ENCODE data around the gene ARHGEF39. TPM values are rescaled to one million over a fixed set of nuclear protein-coding genes. Genes with fewer than 3 reads are reported as not detected.
A peak's percentile ranks its signal among the peaks of the same experiment; 100 is the strongest.

ARHGEF39 gene
- polyA plus RNA-seq: 0.64 TPM

DNA sequence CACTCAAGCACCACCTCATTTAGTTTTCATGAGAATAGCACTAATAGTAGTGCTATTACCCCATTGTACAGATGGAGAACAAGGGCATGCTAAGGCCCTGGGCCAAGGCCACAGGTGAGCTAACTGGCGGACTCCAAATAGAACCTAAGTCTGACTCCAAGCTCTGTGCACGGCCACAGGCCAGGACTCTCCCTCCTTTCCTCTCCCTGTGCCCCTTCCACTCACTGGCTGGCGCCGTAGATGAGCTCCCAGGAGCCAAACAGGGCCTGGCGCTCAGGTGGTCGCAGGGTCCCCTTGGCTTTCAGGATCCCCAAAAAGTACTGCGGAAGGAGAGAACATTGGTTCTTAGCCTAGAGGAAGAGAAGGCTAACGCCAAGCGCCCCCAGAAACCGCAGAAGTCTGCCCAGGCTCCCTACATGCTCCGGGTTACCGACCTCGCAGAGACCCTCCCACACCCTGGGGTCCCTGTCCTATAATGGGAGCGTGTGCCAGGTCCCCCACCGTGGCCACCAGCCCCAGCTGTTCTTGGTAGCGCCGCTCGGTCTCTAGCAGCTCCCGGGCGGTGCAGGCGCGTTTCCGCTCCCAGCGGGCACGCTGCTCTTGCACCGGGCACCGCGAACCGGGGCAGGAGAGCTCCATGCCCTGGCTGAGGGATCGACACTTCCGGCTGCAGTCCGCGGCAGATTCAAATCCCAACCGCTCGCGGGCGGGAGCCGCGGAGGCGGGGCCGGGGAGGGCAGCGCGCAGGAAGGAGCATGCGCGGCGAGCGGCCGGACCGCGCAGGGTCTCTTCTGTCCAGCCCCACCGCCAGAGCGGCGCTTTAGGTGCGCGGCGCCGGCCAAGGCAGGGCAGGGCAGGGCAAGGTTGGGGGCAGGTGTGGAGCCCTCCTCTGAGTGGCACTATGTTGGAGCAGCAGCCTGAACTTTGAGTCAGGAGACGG, at the start of gene ARHGEF39:
Gene ARHGEF39, minus strand, starts transcription at position 665 of the 940 bp plus-strand sequence. Its CDS starts 26 bp downstream, at position 639.
- H3K27me3 Mint-ChIP-seq: no peaks in the 10 kb centered on the region
- peaks cover 23 to 48% (median 40%) of the 10 kb centered on the region in 3 donors for H3K4me1 Mint-ChIP-seq
- peaks cover 2% of the 10 kb centered on the region for H3K36me3 Mint-ChIP-seq
- peak within 1 kb of the TSS; percentile 17 to 73 (median 36) for H3K27ac Mint-ChIP-seq
- peak within 1 kb of the TSS; percentile 77 to 94 (median 88) for H3K4me3 Mint-ChIP-seq
- no peaks in the 10 kb centered on the region for H3K9me3 Mint-ChIP-seq

GRCh38 chr9:35714123-35714522, 49.1 kb upstream of the ARHGEF39 start:
- H3K9me3 Mint-ChIP-seq: no peaks in the 10 kb centered on the region
- no peaks in the 10 kb centered on the region for H3K27me3 Mint-ChIP-seq
- peak overlapping the region in 1 of 3 donors; percentile 68 for H3K27ac Mint-ChIP-seq
- H3K4me3 Mint-ChIP-seq: no peak overlapping the region
- peaks cover 5 to 14% (median 6%) of the 10 kb centered on the region in 3 donors for H3K4me1 Mint-ChIP-seq
- H3K36me3 Mint-ChIP-seq: peaks cover 4% of the 10 kb centered on the region

DNA sequence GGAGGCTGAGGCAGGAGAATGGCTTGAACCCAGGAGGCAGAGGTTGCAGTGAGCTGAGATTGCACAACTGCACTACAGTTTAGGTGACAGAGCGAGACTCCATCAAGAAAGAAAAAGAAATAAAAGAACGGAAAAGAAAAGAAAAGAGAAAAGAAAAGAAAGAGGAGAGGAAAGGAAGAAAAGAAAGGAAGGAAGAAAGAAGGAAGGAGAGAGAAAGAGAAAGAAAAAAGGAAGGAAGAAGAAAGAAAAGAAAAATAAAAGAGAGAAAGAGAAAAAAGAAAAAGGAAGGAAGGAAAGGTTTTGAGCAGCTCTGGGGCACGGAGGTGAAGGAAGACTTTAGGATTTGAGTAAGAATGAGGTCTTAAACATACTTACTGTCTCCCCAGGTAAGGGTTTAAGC, 48.6 kb upstream of the ARHGEF39 start:
- Mint-ChIP-seq H3K36me3 (peaks cover 6% of the 10 kb centered on the region), H3K27me3 (no peaks in the 10 kb centered on the region), H3K9me3 (no peaks in the 10 kb centered on the region), H3K27ac (no peak overlapping the region), H3K4me3 (no peak overlapping the region), H3K4me1 (peaks cover 2 to 8% (median 5%) of the 10 kb centered on the region in 3 donors)

GRCh38 chr9:35712762-35713400, 47.9 kb upstream of the ARHGEF39 start:
- no peaks in the 10 kb centered on the region for H3K27me3 Mint-ChIP-seq
- H3K4me1 Mint-ChIP-seq: peaks cover 0 to 5% (median 4%) of the 10 kb centered on the region in 3 donors
- H3K36me3 Mint-ChIP-seq: peaks cover 6% of the 10 kb centered on the region
- H3K9me3 Mint-ChIP-seq: no peaks in the 10 kb centered on the region
- H3K27ac Mint-ChIP-seq: no peak overlapping the region
- H3K4me3 Mint-ChIP-seq: no peak overlapping the region

DNA sequence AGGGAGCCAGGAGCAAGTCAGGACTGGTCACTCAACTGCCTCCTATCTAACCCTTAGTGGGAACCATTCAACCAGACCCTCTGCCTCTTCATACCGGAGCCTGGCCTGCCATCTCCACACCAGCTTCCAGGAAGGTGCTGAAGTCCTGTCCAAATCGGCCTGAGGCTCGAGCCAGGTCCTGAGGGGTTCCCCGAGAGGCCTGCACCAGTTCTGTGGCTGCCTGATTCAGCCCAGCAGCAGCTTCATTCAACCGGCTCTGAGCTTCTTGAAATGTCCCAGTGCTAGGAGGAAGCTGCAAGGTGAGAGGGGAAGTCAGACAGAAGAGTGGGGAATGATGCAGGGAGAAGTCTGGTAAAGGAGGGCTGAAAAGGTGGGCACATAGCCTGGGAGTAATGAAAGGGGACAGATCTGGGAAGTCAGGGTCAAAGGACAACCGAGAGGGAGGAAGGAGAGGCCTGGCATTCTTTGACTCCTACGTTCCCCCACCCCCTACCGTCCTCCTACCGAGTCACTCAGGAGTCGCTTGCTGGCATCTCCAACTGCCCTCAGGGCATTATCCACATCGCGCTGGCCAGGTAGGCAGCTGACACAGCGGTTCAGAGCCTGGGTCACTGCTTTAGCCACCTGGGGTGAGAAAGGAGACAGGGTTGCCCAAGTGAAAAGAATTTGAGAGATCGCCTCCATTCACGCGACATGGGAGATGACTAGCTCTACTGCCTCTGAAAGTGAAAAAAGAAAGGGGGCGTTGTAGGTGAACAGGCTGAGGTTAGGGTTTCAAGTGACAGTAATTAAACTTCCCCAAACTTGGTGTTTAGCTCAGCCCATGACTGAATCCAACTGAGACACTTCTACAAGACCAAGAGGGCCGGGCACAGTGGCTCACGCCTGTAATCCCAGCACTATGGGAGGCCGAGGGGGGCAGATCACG, 46.8 kb upstream of the ARHGEF39 start:
- Mint-ChIP-seq H3K36me3 (peaks cover 6% of the 10 kb centered on the region), H3K27ac (no peak overlapping the region), H3K4me3 (no peak overlapping the region), H3K9me3 (no peaks in the 10 kb centered on the region), H3K4me1 (peaks cover 1 to 5% (median 3%) of the 10 kb centered on the region in 3 donors), H3K27me3 (no peaks in the 10 kb centered on the region)

- Mint-ChIP-seq H3K36me3 (peaks cover 6% of the 10 kb centered on the region), H3K9me3 (no peaks in the 10 kb centered on the region), H3K4me3 (no peak overlapping the region), H3K27me3 (no peaks in the 10 kb centered on the region), H3K4me1 (peaks cover 2 to 5% (median 3%) of the 10 kb centered on the region in 3 donors), H3K27ac (no peak overlapping the region)
Measured at GRCh38 chr9:35710818-35711500, 46.0 kb upstream of the ARHGEF39 start.

DNA sequence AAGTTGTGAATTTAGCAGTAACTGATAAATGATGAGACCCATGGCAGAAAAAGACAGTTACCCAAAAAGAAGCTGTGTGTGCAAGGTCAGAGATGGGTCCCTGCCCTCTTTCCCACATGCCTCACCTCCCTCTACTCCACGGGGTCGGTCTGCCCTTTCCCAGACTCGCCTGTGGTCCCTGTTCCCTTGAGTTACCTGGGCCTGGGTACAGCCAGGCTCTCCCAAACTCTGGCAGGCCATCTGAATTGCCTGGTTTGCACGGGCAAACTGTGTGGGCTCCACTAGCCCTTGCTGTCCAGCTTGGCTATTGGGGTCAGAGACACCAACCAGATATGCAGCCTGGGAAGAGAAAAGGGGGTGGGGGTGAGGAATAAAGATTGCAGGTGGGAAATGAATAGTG, 43.2 kb upstream of the ARHGEF39 start:
- Mint-ChIP-seq H3K4me1 (peaks cover 0 to 4% (median 0%) of the 10 kb centered on the region in 3 donors), H3K27ac (peak overlapping the region in 1 of 3 donors; percentile 88), H3K36me3 (peaks cover 3% of the 10 kb centered on the region), H3K27me3 (no peaks in the 10 kb centered on the region), H3K9me3 (no peaks in the 10 kb centered on the region), H3K4me3 (no peak overlapping the region)

GRCh38 chr9:35706951-35707350, 42.0 kb upstream of the ARHGEF39 start:
- Mint-ChIP-seq H3K9me3 (no peaks in the 10 kb centered on the region), H3K27ac (no peak overlapping the region), H3K4me3 (no peak overlapping the region), H3K27me3 (no peaks in the 10 kb centered on the region), H3K36me3 (peaks cover 3% of the 10 kb centered on the region), H3K4me1 (peaks cover 0 to 4% (median 0%) of the 10 kb centered on the region in 3 donors)

DNA sequence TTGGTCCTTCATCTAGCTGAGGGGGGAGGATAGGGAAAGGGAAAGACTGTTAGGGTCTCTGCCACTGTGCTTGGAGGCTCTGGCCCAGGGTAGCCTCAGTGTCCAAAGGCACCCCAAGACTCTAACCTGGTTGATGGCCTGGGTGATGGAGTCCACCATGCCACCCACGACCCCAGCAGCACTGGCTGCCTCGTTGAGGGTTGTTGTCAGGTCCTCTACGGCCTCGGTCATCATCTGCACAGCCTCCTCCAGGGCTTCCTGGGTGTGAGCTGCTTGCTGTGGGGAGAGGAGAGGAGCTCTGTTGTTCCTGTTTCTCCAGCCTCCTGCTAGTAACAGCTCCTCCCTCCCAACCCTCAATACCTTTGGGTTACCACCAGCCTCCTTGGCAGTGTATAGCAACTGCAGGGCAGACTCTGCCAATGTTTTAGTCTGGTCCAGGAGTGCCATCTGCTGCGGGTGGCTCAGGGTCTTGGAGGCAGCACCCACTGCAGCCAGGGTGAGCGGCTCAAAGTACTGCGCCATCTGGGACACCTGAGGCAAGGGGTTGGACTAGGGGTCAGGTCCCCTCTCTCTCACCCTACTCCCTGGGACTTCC, 40.9 kb upstream of the ARHGEF39 start:
- H3K4me1 Mint-ChIP-seq: peaks cover 0 to 4% (median 0%) of the 10 kb centered on the region in 3 donors
- no peaks in the 10 kb centered on the region for H3K27me3 Mint-ChIP-seq
- H3K36me3 Mint-ChIP-seq: peaks cover 3% of the 10 kb centered on the region
- no peak overlapping the region for H3K4me3 Mint-ChIP-seq
- H3K27ac Mint-ChIP-seq: no peak overlapping the region
- H3K9me3 Mint-ChIP-seq: no peaks in the 10 kb centered on the region

GRCh38 chr9:35705372-35705771, 40.4 kb upstream of the ARHGEF39 start:
- H3K27ac Mint-ChIP-seq: no peak overlapping the region
- H3K9me3 Mint-ChIP-seq: no peaks in the 10 kb centered on the region
- peaks cover 0 to 4% (median 0%) of the 10 kb centered on the region in 3 donors for H3K4me1 Mint-ChIP-seq
- H3K36me3 Mint-ChIP-seq: peaks cover 3% of the 10 kb centered on the region
- no peak overlapping the region for H3K4me3 Mint-ChIP-seq
- H3K27me3 Mint-ChIP-seq: no peaks in the 10 kb centered on the region

- Mint-ChIP-seq H3K4me1 (peaks cover 0 to 4% (median 0%) of the 10 kb centered on the region in 3 donors), H3K4me3 (no peak overlapping the region), H3K27ac (no peak overlapping the region), H3K36me3 (peaks cover 3% of the 10 kb centered on the region), H3K9me3 (no peaks in the 10 kb centered on the region), H3K27me3 (no peaks in the 10 kb centered on the region)
Measured at GRCh38 chr9:35703906-35704672, 39.1 kb upstream of the ARHGEF39 start.

- H3K9me3 Mint-ChIP-seq: no peaks in the 10 kb centered on the region
Measured at GRCh38 chr9:35702696-35703095, 37.7 kb upstream of the ARHGEF39 start.

GRCh38 chr9:35700942-35701341, 35.9 kb upstream of the ARHGEF39 start:
- Mint-ChIP-seq H3K4me1 (peaks cover 6% of the 10 kb centered on the region in 3 donors), H3K36me3 (peaks cover 1% of the 10 kb centered on the region), H3K4me3 (no peak overlapping the region), H3K27ac (no peak overlapping the region), H3K9me3 (no peaks in the 10 kb centered on the region), H3K27me3 (no peaks in the 10 kb centered on the region)

More at GRCh38 chr9:35702696-35703095, 37.7 kb upstream of the ARHGEF39 start:
- peaks cover 0 to 4% (median 0%) of the 10 kb centered on the region in 3 donors for H3K4me1 Mint-ChIP-seq
- H3K4me3 Mint-ChIP-seq: no peak overlapping the region
- peak overlapping the region in 1 of 3 donors; percentile 54 for H3K27ac Mint-ChIP-seq
- peaks cover 1% of the 10 kb centered on the region for H3K36me3 Mint-ChIP-seq
- H3K27me3 Mint-ChIP-seq: no peaks in the 10 kb centered on the region

All from IgD-negative memory B cell (primary cell).